OCI-LY1 (cell line): ENCODE measurements around the gene FGGY.

Experiments used
- H2AFZ ChIP-seq: fragments of 200-600 bp; sonication (generic), shearing (Covaris generic); 2 replicates; pipeline ENCODE4 v1.6.0; 2014; ENCODE audit warnings: antibody characterized with exemption, mild to moderate bottlenecking, low read length
- H3F3A ChIP-seq: fragments of 200-600 bp; sonication (generic), shearing (Covaris generic); 2 replicates; pipeline ENCODE4 v1.6.0; 2014; ENCODE audit warnings: mild to moderate bottlenecking, antibody characterized with exemption, low read length, moderate library complexity; ENCODE audit not compliant: insufficient read depth
- H3K27ac ChIP-seq: fragments of 200-600 bp; sonication (generic); 2 replicates; pipeline ENCODE4 v1.5.1; 2014; ENCODE audit warnings: low read length, mixed run types, mild to moderate bottlenecking, low read depth; ENCODE audit not compliant: poor library complexity, severe bottlenecking
- H3K27me3 ChIP-seq: fragments of 200-600 bp; sonication (generic); 2 replicates; pipeline ENCODE4 v1.6.0; 2014; ENCODE audit warnings: antibody characterized with exemption, mild to moderate bottlenecking, low read length, moderate library complexity; ENCODE audit not compliant: insufficient read depth
- H3K36me3 ChIP-seq: fragments of 200-600 bp; sonication (generic); 2 replicates; pipeline ENCODE4 v1.6.1; 2014; ENCODE audit warnings: mild to moderate bottlenecking, antibody characterized with exemption, low read length, moderate library complexity, mixed read lengths; ENCODE audit not compliant: insufficient read depth
- H3K4me1 ChIP-seq: fragments of 200-600 bp; sonication (generic); 2 replicates; pipeline ENCODE4 v1.5.1; 2014; ENCODE audit warnings: mild to moderate bottlenecking, low read length, moderate library complexity; ENCODE audit not compliant: insufficient read depth, severe bottlenecking
- H3K4me2 ChIP-seq: fragments of 200-600 bp; sonication (generic), shearing (Covaris generic); 2 replicates; pipeline ENCODE4 v1.6.1; 2014; ENCODE audit warnings: low read length
- H3K4me3 ChIP-seq: fragments of 200-600 bp; sonication (generic); 2 replicates; pipeline ENCODE4 v1.5.1; 2014; ENCODE audit warnings: low read length, low read depth, mild to moderate bottlenecking, mixed read lengths; ENCODE audit not compliant: poor library complexity, severe bottlenecking
- H3K79me2 ChIP-seq: fragments of 200-600 bp; shearing (Covaris generic); 2 replicates; pipeline ENCODE4 v1.6.1; 2016; ENCODE audit warnings: mixed run types, low read length, mixed read lengths; ENCODE audit not compliant: insufficient read depth
- H3K9ac ChIP-seq: fragments of 200-600 bp; sonication (generic), shearing (Covaris generic); 2 replicates; pipeline ENCODE4 v1.6.1; 2014; ENCODE audit warnings: mild to moderate bottlenecking, low read length, mixed read lengths
- H3K9me2 ChIP-seq: fragments of 200-600 bp; sonication (generic), shearing (Covaris generic); 2 replicates; pipeline ENCODE4 v1.6.1; 2014; ENCODE audit warnings: low read depth, mild to moderate bottlenecking, low read length, mixed read lengths
- H3K9me3 ChIP-seq: fragments of 200-600 bp; shearing (Covaris generic); 2 replicates; pipeline ENCODE4 v1.6.1; 2014; ENCODE audit warnings: low read length, mixed read lengths
- H4K20me1 ChIP-seq: fragments of 200-600 bp; sonication (generic), shearing (Covaris generic); 2 replicates; pipeline ENCODE4 v1.6.0; 2016; ENCODE audit warnings: mild to moderate bottlenecking, low read length; ENCODE audit not compliant: insufficient read depth
- EZH2 ChIP-seq: fragments of 200-600 bp; sonication (generic), shearing (Covaris generic); IDR thresholded peaks from 2 replicates; pipeline ENCODE4 v1.8.0; 2017; ENCODE audit warnings: borderline replicate concordance, mixed run types, mild to moderate bottlenecking, antibody characterized with exemption, low read length, moderate library complexity, mixed read lengths
- TF ChIP-seq, protein P1 (sequence below): fragments of 200-600 bp; sonication (generic), shearing (Covaris generic); IDR thresholded peaks from 2 replicates; pipeline ENCODE4 v1.5.1; 2017; ENCODE audit warnings: mild to moderate bottlenecking, antibody characterized with exemption, low read length, moderate library complexity, mixed read lengths

FGGY gene

DNA sequence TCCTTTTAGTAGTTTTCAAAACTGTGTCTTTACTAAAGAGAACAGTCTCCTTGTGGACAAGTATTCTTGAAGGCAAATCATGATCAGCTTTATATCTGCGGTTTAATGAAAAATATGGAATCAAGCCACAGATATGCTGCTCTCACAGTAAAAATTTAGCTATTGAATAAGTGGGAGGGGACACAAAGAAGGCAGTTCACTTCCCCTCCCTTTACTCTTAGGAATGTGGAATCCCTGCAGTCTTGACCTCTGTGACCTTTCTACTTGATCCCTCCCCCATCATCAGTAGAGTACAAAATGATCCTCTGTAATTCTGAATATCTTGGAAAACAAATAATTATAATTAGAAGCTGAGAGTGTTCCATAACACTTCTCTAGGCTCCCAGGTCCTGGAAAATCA, 381.1 kb downstream of the FGGY start:
- Histone ChIP-seq H4K20me1 (no peaks in the 10 kb centered on the region), H3K9me3 (no peaks in the 10 kb centered on the region), H3K27ac (no peak overlapping the region), H3K4me2 (no peak overlapping the region), H3F3A (no peaks in the 10 kb centered on the region), H3K9ac (no peak overlapping the region), H3K36me3 (no peaks in the 10 kb centered on the region), H3K4me3 (no peak overlapping the region), H3K4me1 (no peaks in the 10 kb centered on the region), H3K9me2 (no peaks in the 10 kb centered on the region), H3K79me2 (no peaks in the 10 kb centered on the region), H2AFZ (no peak overlapping the region), H3K27me3 (no peaks in the 10 kb centered on the region)
- no peak for TF ChIP-seq EZH2
- TF ChIP-seq, protein P1, sequence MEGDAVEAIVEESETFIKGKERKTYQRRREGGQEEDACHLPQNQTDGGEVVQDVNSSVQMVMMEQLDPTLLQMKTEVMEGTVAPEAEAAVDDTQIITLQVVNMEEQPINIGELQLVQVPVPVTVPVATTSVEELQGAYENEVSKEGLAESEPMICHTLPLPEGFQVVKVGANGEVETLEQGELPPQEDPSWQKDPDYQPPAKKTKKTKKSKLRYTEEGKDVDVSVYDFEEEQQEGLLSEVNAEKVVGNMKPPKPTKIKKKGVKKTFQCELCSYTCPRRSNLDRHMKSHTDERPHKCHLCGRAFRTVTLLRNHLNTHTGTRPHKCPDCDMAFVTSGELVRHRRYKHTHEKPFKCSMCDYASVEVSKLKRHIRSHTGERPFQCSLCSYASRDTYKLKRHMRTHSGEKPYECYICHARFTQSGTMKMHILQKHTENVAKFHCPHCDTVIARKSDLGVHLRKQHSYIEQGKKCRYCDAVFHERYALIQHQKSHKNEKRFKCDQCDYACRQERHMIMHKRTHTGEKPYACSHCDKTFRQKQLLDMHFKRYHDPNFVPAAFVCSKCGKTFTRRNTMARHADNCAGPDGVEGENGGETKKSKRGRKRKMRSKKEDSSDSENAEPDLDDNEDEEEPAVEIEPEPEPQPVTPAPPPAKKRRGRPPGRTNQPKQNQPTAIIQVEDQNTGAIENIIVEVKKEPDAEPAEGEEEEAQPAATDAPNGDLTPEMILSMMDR: no peak

DNA sequence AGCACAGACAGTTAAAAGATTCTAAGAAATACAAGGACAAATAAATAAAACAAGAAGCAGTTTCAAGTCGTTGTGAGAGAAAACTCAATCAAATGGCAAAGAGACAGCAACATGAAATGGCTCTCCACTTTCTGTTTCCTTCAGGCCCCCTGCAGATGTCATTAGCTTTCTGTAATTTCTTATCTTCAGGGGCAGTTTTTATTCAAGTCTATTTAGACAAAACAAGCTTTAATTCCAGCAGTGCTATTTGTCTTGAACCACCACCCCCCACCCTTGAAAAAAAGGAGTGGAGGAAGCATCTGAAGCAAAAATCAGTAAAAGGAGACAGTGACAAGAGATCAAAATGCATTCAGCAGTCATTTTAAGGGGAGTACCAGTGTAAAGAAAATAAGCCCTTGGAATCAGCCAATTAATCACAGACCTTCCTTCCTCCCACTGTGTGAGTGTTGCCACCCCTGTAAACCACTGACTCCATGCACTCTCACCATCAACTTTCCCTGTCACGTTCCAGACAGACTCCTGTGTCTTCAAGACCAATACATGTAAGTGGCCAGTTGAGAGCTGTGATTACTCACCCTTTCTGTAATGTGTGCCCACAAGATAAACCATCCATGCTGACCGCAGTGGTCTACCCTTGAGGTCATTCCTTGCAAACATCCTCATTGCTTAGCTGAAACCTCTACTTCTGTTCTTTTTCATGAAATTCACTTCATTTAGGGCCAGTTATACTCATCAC, 381.8 kb downstream of the FGGY start:
- H3K9me2 ChIP-seq: no peaks in the 10 kb centered on the region
- no peak overlapping the region for H3K4me2 ChIP-seq
- H4K20me1 ChIP-seq: no peaks in the 10 kb centered on the region
- H3F3A ChIP-seq: no peaks in the 10 kb centered on the region
- H3K27ac ChIP-seq: no peak overlapping the region
- no peaks in the 10 kb centered on the region for H3K9me3 ChIP-seq
- H3K79me2 ChIP-seq: no peaks in the 10 kb centered on the region
- no peak overlapping the region for H3K9ac ChIP-seq
- no peak overlapping the region for H3K4me3 ChIP-seq
- H3K36me3 ChIP-seq: no peaks in the 10 kb centered on the region
- H3K4me1 ChIP-seq: no peaks in the 10 kb centered on the region
- TF ChIP-seq EZH2: no peak
- TF ChIP-seq, protein P1: no peak
- H2AFZ ChIP-seq: no peak overlapping the region
- H3K27me3 ChIP-seq: no peaks in the 10 kb centered on the region

DNA sequence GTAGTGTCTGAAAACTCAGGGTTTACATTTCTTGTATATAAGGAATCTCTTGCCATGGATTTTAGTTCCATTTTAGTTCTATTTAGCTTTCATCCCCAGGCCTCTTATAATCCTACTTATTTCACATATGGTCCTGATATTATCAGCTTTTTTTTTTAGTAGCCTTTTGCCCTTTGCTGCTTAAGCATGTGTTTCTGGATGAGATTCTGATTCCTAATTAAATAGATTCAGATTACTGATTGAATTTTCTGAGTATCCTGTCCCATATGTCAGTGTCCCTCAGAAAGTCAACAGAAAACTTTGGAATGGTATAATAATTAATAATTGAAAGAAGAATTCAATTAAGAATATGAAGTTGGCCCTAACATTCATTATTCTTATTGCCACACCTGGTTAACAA, 383.1 kb downstream of the FGGY start:
- TF ChIP-seq EZH2: no peak
- TF ChIP-seq, protein P1: no peak
- Histone ChIP-seq H3K36me3 (no peaks in the 10 kb centered on the region), H4K20me1 (no peaks in the 10 kb centered on the region)

More for the DNA sequence above, 383.1 kb downstream of the FGGY start:
- no peaks in the 10 kb centered on the region for H3F3A ChIP-seq
- no peaks in the 10 kb centered on the region for H3K79me2 ChIP-seq
- H3K27me3 ChIP-seq: no peaks in the 10 kb centered on the region
- H3K9me2 ChIP-seq: no peaks in the 10 kb centered on the region
- no peak overlapping the region for H3K27ac ChIP-seq
- H2AFZ ChIP-seq: no peak overlapping the region
- no peaks in the 10 kb centered on the region for H3K4me1 ChIP-seq
- H3K9me3 ChIP-seq: no peaks in the 10 kb centered on the region
- H3K9ac ChIP-seq: no peak overlapping the region
- H3K4me2 ChIP-seq: no peak overlapping the region
- no peak overlapping the region for H3K4me3 ChIP-seq
